BJ (cell line): ENCODE data around the gene KCNJ8. TPM values are rescaled to one million over a fixed set of nuclear protein-coding genes. Genes with fewer than 3 reads are reported as not detected.

Experiments
- CTCF ChIA-PET: fragments of 350-600 bp; formaldehyde crosslinking; extraction: SDS; loops from one replicate; lab custom pipeline; 2021; ENCODE audit warnings: antibody characterized with exemption, inconsistent platforms; lab: Yijun Ruan, JAX
- POLR2A ChIA-PET: fragments of 300-600 bp; sonication (Branson Sonifier 250); formaldehyde crosslinking; extraction: SDS; loops from one replicate; lab custom pipeline; 2021; ENCODE audit warnings: antibody characterized with exemption; lab: Charles Lee
- DNase-seq: peaks from one replicate; pipeline ENCODE4 v3.0.0-alpha.2; 2011; ENCODE audit warnings: low read depth
- H3K27me3 ChIP-seq: 2 replicates; pipeline ENCODE4 v1.6.0; 2011; ENCODE audit warnings: low read length; ENCODE audit not compliant: control insufficient read depth, insufficient read depth
- H3K36me3 ChIP-seq: 2 replicates; pipeline ENCODE4 v1.5.1; 2011; ENCODE audit warnings: low read length; ENCODE audit not compliant: control insufficient read depth, insufficient read depth
- H3K4me3 ChIP-seq: 2 replicates; pipeline ENCODE4 v1.5.1; 2011; ENCODE audit warnings: low read depth, mild to moderate bottlenecking, control low read depth, low read length
- polyA plus RNA-seq: library from polyadenylated mRNA; depleted of rRNA; stranded (reverse); fragments of >200 nt; gene quantifications from 2 replicates; pipeline ENCODE4 v1.2.3, GENCODE V29; 2011; rRNA removed
- TF ChIP-seq, protein P1 (sequence below): IDR thresholded peaks from 2 replicates; pipeline ENCODE4 v1.5.1; 2011; ENCODE audit warnings: low read depth, mild to moderate bottlenecking, control low read depth, inconsistent platforms, low read length, moderate library complexity; ENCODE audit not compliant: insufficient read depth

Gene KCNJ8
- polyA plus RNA-seq, 1 experiment = 7.6 TPM

DNA sequence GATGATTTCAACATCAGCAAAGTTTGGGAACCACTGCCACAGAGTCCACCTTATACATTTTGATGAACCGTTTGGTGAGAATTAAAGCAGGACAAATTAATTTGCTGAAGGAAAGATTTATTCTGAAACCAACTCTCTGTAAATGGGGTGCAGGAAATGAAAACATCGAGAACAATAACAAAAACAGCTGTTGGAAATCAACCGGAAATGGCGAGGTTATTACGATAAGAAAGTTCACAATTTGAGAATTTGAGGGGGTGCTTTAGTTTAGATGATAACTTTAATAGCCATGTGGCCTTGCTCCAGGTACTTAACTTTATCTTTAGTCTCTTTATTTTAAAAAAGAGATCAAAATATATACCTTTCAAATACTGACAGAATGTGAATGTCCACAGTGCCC lies 56.7 kb downstream of the KCNJ8 start:
- DNase-seq = no peak
- Histone ChIP-seq H3K36me3 (no peaks in the 10 kb centered on the region), H3K4me3 (no peak overlapping the region), H3K27me3 (no peaks in the 10 kb centered on the region)
- ChIA-PET CTCF (interaction anchor here (0.9 kb wide), 1 partner anchor 20 kb away, joined by 3 read pairs; no protein-coding TSS in a partner anchor), POLR2A (no interaction called here)
- TF ChIP-seq, protein P1, sequence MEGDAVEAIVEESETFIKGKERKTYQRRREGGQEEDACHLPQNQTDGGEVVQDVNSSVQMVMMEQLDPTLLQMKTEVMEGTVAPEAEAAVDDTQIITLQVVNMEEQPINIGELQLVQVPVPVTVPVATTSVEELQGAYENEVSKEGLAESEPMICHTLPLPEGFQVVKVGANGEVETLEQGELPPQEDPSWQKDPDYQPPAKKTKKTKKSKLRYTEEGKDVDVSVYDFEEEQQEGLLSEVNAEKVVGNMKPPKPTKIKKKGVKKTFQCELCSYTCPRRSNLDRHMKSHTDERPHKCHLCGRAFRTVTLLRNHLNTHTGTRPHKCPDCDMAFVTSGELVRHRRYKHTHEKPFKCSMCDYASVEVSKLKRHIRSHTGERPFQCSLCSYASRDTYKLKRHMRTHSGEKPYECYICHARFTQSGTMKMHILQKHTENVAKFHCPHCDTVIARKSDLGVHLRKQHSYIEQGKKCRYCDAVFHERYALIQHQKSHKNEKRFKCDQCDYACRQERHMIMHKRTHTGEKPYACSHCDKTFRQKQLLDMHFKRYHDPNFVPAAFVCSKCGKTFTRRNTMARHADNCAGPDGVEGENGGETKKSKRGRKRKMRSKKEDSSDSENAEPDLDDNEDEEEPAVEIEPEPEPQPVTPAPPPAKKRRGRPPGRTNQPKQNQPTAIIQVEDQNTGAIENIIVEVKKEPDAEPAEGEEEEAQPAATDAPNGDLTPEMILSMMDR = no peak

DNA sequence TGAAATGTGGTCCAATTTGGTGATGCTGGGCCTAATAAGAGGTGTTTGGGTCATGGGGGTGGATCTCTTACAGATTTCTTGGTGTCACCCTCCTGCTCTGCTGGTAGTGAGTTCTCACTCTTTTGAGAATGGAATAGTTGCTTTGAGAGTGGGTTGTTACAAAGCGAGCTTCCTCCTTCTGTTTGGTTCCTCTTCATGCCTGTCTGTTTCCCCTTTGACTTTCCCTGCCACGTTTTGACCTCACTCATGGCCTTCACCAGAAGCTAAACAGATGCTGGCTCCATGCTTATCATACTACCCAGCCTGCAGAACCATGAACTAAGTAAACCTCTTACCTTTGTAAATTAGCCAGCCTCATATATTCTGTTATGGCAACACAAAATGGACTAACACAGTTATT lies 59.1 kb downstream of the KCNJ8 start:
- no peaks in the 10 kb centered on the region for H3K27me3 ChIP-seq
- H3K36me3 ChIP-seq = no peaks in the 10 kb centered on the region
- POLR2A ChIA-PET = no interaction called here
- CTCF ChIA-PET = no interaction called here
- DNase-seq = no peak
- H3K4me3 ChIP-seq = no peak overlapping the region
- TF ChIP-seq, protein P1 = no peak

Other genes starting within 250 kb of the KCNJ8 start
- gene SPX, start 248.4 kb downstream of the KCNJ8 start, polyA plus RNA-seq = 0.06 and 0.12 TPM in 2 replicates
- not detected in 2 replicates for gene GYS2, start 169.9 kb downstream of the KCNJ8 start, polyA plus RNA-seq
- 275 and 592 TPM in 2 replicates for gene LDHB, start 116.9 kb downstream of the KCNJ8 start, polyA plus RNA-seq
- gene ABCC9, start 166.7 kb upstream of the KCNJ8 start, polyA plus RNA-seq = 5.9 and 9.4 TPM in 2 replicates